ENCODE measurements around the gene CCDC83. TPM values are rescaled to one million over a fixed set of nuclear protein-coding genes. Genes with fewer than 3 reads are reported as not detected.

CCDC83 gene
- total RNA-seq, 1 donor from 2014 or later = not detected

DNA sequence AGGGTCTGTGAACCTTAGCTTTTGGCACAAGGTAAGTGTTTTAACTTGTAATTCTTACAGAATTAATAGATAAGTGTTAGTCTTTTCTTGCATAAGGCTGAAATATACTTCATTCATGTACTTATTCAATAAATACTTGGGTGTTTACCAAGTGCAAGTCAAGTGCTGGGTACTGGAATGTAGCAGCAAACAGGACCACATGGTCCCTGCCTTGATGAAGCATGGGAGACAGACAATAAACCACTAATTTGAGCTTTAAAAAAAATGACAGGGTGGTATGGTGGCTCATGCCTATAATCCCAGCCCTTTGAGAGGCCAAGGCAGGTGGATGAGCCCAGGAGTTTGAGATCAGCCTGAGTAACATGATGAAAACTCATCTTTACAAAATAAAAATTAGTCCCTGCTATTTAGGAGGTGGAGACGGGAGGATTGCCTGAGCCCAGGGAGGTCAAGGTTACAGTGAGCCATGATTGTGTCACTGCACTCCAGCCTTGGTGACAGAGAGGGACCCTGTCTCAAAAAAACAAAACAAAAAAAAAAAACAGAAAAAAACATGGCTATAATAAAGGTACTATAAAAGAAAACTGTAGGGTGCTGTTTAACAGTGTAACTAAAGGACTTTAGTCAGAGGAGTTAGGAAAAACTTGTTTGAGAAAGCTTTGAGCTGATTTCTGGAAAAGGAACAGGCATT is 11.1 kb downstream of the CCDC83 start:
- no peak overlapping the region for H3K4me3 Mint-ChIP-seq
- Histone ChIP-seq H3K27me3 (no peaks in the 10 kb centered on the region), H3K4me2 (no peak overlapping the region), H4K20me1 (ENCODE audit: low read depth) (no peaks in the 10 kb centered on the region), H3K4me1 (no peaks in the 10 kb centered on the region), H3K9me3 (ENCODE audit: low read depth) (no peaks in the 10 kb centered on the region), H3K27ac (no peak overlapping the region), H3K9ac (no peak overlapping the region), H3F3A (ENCODE audit: low read depth) (no peaks in the 10 kb centered on the region), H3K4me3 (no peak overlapping the region), H3K79me2 (ENCODE audit: low read depth) (no peaks in the 10 kb centered on the region), H2AFZ (replicated peaks) (no peak overlapping the region), H3K36me3 (no peaks in the 10 kb centered on the region)
- DNase-seq (ENCODE audit: low spot score) = no peak
- no peaks in the 10 kb centered on the region for H3K9me3 Mint-ChIP-seq
- peaks cover 2% of the 10 kb centered on the region for H3K27me3 Mint-ChIP-seq (ENCODE audit: insufficient read depth, low read depth)
- H3K27ac Mint-ChIP-seq = no peak overlapping the region
- no peaks in the 10 kb centered on the region for H3K36me3 Mint-ChIP-seq
- H3K4me1 Mint-ChIP-seq = no peaks in the 10 kb centered on the region
- TF ChIP-seq EZH2 (IDR thresholded peaks at IDR 0.05) (no peak), EZH2phosphoT487 (IDR thresholded peaks at IDR 0.05) (no peak)
- TF ChIP-seq, protein P1, sequence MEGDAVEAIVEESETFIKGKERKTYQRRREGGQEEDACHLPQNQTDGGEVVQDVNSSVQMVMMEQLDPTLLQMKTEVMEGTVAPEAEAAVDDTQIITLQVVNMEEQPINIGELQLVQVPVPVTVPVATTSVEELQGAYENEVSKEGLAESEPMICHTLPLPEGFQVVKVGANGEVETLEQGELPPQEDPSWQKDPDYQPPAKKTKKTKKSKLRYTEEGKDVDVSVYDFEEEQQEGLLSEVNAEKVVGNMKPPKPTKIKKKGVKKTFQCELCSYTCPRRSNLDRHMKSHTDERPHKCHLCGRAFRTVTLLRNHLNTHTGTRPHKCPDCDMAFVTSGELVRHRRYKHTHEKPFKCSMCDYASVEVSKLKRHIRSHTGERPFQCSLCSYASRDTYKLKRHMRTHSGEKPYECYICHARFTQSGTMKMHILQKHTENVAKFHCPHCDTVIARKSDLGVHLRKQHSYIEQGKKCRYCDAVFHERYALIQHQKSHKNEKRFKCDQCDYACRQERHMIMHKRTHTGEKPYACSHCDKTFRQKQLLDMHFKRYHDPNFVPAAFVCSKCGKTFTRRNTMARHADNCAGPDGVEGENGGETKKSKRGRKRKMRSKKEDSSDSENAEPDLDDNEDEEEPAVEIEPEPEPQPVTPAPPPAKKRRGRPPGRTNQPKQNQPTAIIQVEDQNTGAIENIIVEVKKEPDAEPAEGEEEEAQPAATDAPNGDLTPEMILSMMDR (IDR thresholded peaks at IDR 0.05) = no peak

DNA sequence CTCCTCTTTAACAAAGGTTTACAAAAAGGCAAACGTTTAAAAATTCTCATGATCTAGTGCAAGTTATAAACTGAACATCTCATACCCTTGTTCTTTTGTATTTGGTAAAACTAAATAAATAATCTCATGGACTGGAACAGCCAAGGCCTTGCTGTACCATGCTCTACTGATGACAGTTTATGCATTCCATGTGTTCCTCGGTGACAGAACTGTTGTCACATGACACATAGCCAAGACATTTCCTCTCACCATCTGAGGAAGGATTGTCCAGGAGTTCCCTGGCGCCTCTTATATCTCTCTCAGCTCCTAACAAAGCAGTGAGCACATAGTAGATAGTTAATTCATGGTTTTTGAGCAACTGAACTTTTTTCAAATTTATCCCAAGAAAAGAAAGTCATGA is 12.6 kb downstream of the CCDC83 start:
- H3K4me2 ChIP-seq = no peak overlapping the region
- no peak overlapping the region for H3K9ac ChIP-seq
- no peak overlapping the region for H3K4me3 ChIP-seq
- no peaks in the 10 kb centered on the region for H3K27me3 ChIP-seq
- H3K9me3 ChIP-seq (ENCODE audit: low read depth) = no peaks in the 10 kb centered on the region
- no peak for DNase-seq (ENCODE audit: low spot score)
- H3K79me2 ChIP-seq (ENCODE audit: low read depth) = no peaks in the 10 kb centered on the region
- no peaks in the 10 kb centered on the region for H3F3A ChIP-seq (ENCODE audit: low read depth)
- no peaks in the 10 kb centered on the region for H3K4me1 ChIP-seq
- peaks cover 2% of the 10 kb centered on the region for H3K27me3 Mint-ChIP-seq (ENCODE audit: insufficient read depth, low read depth)
- no peaks in the 10 kb centered on the region for H3K36me3 ChIP-seq
- TF ChIP-seq EZH2phosphoT487 (IDR thresholded peaks at IDR 0.05) = no peak
- TF ChIP-seq, protein P1 (IDR thresholded peaks at IDR 0.05) = no peak
- no peak for TF ChIP-seq EZH2 (IDR thresholded peaks at IDR 0.05)
- no peaks in the 10 kb centered on the region for H4K20me1 ChIP-seq (ENCODE audit: low read depth)
- H3K27ac ChIP-seq = no peak overlapping the region
- H3K4me1 Mint-ChIP-seq = no peaks in the 10 kb centered on the region
- H3K9me3 Mint-ChIP-seq = no peaks in the 10 kb centered on the region
- H3K27ac Mint-ChIP-seq = no peak overlapping the region
- H3K36me3 Mint-ChIP-seq = no peaks in the 10 kb centered on the region
- H3K4me3 Mint-ChIP-seq = no peak overlapping the region
- no peak overlapping the region for H2AFZ ChIP-seq (replicated peaks)

DNA sequence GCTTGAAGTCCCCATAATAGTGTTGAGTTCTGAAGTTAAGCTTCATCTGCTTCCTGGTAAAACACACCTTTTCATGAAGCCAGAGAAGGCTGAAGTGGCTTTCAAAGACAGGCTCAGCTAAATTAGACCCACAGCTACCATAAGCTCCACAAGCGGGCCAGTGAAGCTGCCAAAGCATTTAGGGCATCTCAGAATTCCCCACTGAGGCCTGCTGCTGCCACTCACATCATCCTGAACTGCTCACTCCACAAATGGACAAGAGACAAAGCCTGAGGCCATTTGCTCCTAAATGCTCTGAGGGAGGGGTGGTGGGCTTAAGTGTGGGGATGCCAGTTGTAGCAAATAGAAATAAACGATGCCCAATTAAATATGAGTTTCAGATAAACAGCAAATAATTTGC is 14.6 kb downstream of the CCDC83 start:
- Histone ChIP-seq H3F3A (ENCODE audit: low read depth) (no peaks in the 10 kb centered on the region), H3K9me3 (ENCODE audit: low read depth) (no peaks in the 10 kb centered on the region), H3K36me3 (no peaks in the 10 kb centered on the region), H3K79me2 (ENCODE audit: low read depth) (no peaks in the 10 kb centered on the region), H3K4me1 (no peaks in the 10 kb centered on the region), H4K20me1 (ENCODE audit: low read depth) (no peaks in the 10 kb centered on the region), H3K4me3 (no peak overlapping the region), H3K27ac (no peak overlapping the region), H3K4me2 (no peak overlapping the region), H3K27me3 (no peaks in the 10 kb centered on the region), H3K9ac (no peak overlapping the region), H2AFZ (replicated peaks) (no peak overlapping the region)
- DNase-seq (ENCODE audit: low spot score) = no peak
- no peaks in the 10 kb centered on the region for H3K9me3 Mint-ChIP-seq
- H3K36me3 Mint-ChIP-seq = no peaks in the 10 kb centered on the region
- no peak overlapping the region for H3K27ac Mint-ChIP-seq
- H3K4me3 Mint-ChIP-seq = no peak overlapping the region
- peaks cover 3% of the 10 kb centered on the region for H3K27me3 Mint-ChIP-seq (ENCODE audit: insufficient read depth, low read depth)
- no peaks in the 10 kb centered on the region for H3K4me1 Mint-ChIP-seq
- TF ChIP-seq, protein P1 (IDR thresholded peaks at IDR 0.05) = no peak
- TF ChIP-seq EZH2 (IDR thresholded peaks at IDR 0.05) = no peak
- no peak for TF ChIP-seq EZH2phosphoT487 (IDR thresholded peaks at IDR 0.05)

Data from neural progenitor cell (in vitro differentiated cells).